HG03135 (cell line): ENCODE measurements around the gene IL1RAPL1.
"Not testable (repeated sequence)": the region's sequence is repeated elsewhere in the genome, so short reads cannot be mapped to it uniquely, and the experiment has no call there.

Experiments used
- ATAC-seq: cut with Tn5 transposase; IDR thresholded peaks from one replicate; pipeline ENCODE4 v1.9.1; 2021; ENCODE audit warnings: mild to moderate bottlenecking, moderate library complexity; ENCODE audit not compliant: unreplicated experiment

The IL1RAPL1 gene

DNA sequence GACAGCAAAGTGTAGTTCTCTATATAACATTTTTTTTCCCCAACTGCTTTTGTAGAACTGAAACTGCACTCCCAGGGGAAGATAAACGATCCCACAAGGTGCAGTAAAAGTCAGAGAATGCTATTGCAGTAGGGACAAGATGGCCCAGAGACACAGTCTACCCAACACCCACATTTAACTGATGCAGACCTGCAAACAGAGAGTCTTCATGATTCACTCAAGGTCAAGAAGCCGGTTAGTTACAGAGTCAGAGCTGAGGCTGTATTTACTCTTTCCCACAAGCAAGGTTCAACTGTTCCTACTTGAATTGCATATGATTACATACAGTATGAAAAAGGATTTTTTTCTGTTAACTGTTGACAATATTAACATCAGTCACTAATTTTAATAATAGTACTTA, 654.6 kb downstream of the IL1RAPL1 start:
- ATAC-seq = no peak

DNA sequence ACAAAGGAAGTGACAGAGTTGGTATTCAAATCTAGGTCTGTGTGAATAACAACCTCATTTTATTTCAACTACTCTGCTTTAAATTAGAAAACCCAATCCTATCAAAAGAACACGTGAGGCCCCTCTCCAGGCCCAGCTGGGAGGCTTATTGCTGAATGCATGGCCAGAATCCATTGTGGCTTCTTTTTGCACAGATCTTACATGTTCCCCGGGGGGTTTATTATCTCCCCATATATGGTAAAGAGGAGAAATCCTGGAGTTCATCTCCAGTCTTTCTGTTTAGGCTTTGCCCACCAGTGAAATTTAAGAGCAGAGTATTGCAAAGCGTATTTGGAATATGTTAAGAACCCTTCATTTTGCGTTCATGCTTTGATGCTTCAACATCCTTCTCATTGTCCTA, 655.6 kb downstream of the IL1RAPL1 start:
- no peak for ATAC-seq

DNA sequence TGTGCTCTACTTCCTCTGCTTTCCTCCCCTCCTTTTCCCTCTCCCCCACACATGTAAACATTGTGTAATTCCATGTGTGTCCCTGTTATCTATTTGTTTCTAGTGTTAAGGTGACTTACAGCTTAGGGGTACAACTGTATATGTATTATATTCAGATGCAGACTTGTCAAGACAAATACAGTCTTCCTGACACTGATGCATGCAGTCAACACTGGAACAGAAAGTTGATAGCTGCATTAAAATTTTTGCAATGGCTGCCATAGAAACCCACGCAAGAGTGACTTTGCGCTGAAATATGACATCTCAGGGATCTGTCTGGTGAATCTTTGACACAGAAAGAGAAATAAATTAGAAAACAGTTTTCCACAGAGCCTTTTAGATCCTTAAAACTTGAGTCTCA, 656.7 kb downstream of the IL1RAPL1 start:
- ATAC-seq = no peak

- ATAC-seq = no peak
These were observed 667.3 kb downstream of the IL1RAPL1 start for GRCh38 chrX:29254515-29254914.

DNA sequence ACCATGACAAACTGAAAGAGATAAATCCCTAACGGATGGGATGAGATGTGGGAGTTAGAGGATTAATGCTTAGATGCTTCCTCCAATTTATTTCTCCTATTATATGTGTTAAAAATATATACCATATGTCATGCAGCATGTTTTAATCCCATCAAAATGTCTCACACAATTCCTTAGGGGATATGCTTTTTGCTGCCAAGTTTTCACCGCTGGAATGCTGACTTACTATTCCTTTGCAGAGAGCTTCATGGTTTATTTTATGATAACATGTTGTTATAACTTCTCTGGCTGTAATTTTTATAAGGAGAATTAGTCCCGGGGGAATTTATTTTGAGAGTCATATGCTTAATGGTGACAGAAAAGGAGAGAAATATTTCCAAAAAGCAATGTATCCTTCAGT, 670.3 kb downstream of the IL1RAPL1 start:
- ATAC-seq = no peak

- no peak for ATAC-seq
These were observed 682.1 kb downstream of the IL1RAPL1 start for GRCh38 chrX:29269390-29269789.

GRCh38 chrX:29274517-29274916, 687.3 kb downstream of the IL1RAPL1 start:
- ATAC-seq = no peak

DNA sequence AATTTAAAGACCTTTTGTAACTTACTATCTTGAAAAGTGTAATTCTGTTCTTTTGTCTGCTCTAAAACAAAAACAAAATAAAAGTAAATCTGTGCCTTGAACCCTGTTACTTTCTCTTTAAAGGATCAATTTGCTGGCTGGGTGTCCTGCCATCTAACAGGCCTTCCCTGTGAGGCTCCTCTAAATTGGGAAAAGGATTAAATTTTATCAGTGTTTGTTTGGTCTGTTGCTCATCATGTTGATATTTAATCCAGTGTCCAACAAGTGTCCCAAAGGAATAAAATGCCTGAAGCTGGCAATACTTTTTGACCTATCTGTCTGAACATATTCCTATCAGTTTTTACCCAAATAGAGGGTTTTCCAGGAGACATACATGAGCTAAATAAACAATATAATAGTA, 688.7 kb downstream of the IL1RAPL1 start:
- ATAC-seq = no peak

DNA sequence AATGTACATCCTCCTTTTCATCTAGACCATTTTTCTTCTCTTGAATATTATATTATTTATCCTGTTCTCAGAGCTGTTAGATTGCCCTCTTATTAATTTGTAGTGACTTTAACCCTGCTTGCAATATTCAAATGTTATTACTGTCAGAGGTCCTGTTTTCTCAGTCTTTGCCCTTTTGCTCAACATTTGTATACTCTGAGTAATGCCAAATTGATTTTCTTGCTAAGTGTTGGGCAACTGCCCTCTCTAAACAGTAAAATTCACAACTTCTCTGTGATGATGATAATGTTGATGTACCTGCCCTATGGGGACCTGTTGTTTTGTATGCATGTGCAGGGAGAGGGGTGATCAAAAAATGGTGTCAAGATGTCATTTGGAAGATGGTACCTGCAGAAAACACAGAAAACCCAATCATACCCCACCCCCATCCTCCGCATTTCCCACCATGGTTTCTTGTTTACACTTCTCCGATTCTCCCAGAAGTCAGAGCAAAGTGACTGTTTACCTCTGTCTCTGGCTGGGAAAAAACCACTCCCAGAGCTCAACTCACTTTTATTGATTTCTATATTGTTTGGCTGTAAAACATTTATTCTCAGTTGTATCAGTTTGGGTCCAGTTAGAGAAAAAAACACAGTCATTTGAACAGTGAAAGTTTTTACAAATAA, 694.0 kb downstream of the IL1RAPL1 start:
- no peak for ATAC-seq

DNA sequence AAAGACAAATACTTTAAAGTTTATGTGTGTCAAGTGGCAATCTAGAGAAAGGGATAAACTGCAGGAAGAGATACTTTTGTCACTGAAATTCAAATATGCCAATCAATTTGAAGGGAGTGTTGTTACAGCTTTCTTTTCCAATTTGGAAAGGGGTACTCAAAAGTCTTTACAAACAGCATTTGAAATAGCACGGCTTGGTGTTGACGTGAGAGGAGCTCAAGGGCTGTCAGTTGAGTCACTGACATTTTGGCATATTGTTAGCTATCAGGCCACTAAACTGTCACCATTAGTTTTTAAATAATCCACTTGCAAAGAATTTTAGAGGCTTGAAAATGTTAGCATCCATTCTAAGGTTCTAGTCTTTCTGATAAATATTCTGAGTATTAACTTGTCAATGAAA, 698.4 kb downstream of the IL1RAPL1 start:
- no peak for ATAC-seq

- no peak for ATAC-seq
These were observed 708.9 kb downstream of the IL1RAPL1 start for GRCh38 chrX:29295987-29296680.

DNA sequence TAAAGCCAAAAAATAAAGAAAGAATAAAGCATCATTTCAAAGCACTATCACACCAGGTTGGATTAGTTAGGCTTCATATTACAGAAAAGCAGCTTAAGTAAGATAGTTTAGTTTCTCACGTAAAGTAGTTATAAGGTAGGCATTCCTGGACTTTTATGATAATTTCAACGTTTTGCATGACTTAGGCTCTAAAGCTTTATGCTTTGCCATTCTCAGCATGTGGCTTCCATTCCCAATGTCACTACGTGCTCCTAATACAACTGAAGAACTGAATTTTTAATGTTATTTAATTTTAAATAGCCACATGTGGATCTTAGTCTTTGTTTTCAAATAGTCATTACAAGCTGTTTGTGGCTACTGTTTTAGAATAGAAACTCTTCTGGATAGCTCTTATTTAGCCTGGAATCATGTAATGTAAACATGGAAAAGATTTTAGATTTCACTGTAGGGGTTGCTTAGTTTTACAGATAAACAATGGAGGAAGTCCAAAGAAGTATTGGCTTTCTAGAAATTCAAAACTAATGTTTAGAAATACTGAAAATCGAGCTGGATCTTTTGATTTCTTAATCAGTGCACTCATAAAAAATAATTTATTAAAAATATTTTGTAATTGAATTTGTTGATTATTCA, 710.0 kb downstream of the IL1RAPL1 start:
- ATAC-seq = no peak

- no peak for ATAC-seq
These were observed 712.4 kb downstream of the IL1RAPL1 start for GRCh38 chrX:29299684-29300083.

GRCh38 chrX:29308726-29309125, 721.5 kb downstream of the IL1RAPL1 start:
- no peak for ATAC-seq

- ATAC-seq = no peak
These were observed 728.7 kb downstream of the IL1RAPL1 start for GRCh38 chrX:29315931-29316330.

DNA sequence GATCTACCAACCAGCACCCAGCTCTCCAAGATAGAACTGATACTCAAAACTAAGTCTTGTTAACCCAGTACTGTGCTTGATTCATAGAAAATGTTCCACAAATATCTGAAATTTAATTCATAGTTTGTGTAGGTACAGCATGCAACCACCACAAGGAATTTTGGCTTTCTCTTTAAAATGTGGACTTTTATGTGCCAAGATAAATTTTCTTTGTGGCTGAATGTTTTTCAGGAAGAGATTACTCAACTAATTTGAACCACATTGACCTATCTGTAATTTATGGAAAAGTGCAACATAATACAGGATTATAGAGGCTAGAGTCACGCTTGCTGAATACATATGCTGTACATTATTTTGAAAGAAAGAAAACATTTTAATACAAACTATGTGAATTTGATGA, 730.8 kb downstream of the IL1RAPL1 start:
- ATAC-seq = no peak

GRCh38 chrX:29332429-29332828, 745.2 kb downstream of the IL1RAPL1 start:
- ATAC-seq = not testable (repeated sequence)

GRCh38 chrX:29333091-29333490, 745.8 kb downstream of the IL1RAPL1 start:
- not testable (repeated sequence) for ATAC-seq

DNA sequence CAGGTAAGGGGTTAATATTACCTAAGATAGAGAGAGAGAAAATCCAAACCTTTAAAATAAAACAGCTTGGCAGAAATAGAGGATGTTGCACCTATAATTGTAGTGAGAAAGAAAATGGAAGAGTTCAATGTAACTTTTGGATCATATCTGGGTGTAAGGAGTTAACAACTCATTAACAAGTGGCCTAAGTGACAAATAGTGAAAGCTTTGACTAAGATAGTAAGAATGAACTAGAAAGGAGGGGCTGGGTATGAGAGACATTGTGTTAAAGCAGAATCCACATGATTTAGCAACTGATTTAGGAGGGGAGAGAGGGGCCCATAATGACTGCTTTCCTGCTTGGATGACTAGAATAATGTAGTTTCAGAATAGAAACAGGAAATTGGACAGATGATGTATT, 761.0 kb downstream of the IL1RAPL1 start:
- peak; percentile 63 for ATAC-seq

DNA sequence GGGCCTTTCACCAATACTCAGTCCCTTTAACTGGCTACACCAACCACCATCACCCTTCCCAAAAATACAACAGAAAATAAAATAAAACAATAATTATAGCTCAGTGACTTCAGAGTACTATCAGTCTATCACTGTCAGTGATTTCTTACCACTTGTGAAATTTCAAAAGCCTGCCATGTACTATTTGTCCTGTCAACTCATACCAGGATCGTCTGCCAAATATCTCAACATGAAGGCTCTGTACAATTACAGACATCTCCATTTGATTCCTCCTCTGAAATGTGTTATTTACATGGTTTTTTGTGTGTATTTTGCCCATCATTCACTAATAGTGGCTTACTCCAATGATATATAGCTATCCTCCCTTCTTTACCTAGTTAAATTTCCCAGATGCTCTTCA, 772.0 kb downstream of the IL1RAPL1 start:
- ATAC-seq = no peak

DNA sequence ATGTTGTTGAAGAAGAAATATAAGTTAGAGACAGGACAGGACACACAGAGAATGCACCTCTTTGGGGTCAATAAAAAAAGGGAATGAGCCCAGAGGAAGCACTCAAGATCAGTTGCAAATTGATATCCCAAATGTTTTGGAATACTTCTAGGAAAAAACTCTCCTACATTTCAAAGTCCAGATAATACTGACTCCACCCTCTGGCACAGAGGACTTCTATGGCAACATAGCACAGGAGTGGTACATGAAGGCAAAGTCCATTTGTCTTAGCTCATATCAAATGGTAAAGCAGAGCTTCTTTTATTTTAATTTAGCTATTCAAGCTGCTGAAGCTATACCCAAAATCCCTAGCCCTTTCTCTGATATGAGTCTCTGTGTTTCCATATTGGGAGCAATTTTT, 787.5 kb downstream of the IL1RAPL1 start:
- ATAC-seq = not testable (repeated sequence)

GRCh38 chrX:29376584-29376983, 789.3 kb downstream of the IL1RAPL1 start:
- ATAC-seq = no peak
